HS-5 (cell line): Measurements from ENCODE around the gene UBE2D3.
"Not testable (repeated sequence)": the region's sequence is repeated elsewhere in the genome, so short reads cannot be mapped to it uniquely, and the experiment has no call there.

Source experiments
- DNase-seq: peaks from one replicate; pipeline ENCODE4 v3.0.0-alpha.2; 2012; ENCODE audit warnings: low read depth

UBE2D3 gene

DNA sequence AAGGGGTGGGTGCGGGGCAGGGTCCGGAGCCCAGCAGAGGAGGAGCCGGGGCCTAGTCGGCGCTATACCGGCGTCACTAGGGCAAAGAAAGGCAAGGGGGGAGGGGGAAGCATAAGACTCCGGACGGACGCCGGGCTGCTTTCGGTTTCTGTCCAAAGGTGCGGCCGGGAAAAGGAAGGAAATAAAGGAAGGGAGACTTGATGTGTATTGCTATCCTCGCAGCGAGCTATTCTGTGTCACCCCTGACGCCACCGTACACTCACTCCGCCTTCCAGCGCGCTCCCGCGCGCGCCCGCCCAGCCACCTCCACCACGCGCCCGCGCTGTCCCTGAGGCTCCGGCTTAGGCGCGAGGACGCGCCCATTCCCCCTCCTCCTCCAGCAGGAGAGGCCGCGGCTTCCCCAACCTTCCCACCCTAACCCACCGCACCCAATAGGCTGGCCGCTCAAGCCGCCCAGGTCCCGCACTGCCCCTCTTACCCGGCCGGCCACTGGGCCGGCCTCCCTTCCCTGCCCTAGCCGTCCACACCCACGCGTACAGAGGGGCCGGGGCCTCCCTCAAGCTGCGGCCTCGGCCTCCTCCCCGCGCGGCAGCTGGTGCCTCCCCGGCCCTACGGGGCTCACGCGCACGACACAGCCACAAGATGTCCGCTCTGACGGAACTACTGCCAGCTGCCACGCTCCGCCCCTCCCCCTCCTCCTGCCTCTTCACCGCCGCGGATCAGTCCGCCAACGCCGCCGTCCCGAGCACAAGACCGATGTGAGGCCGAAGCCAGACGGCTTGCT lies at the start of gene UBE2D3:
Gene UBE2D3, minus strand, starts transcription at position 662 of the 784 bp plus-strand sequence. CDS start 1,043 bp downstream, outside the sequence.
- DNase-seq = peak; percentile 67

DNA sequence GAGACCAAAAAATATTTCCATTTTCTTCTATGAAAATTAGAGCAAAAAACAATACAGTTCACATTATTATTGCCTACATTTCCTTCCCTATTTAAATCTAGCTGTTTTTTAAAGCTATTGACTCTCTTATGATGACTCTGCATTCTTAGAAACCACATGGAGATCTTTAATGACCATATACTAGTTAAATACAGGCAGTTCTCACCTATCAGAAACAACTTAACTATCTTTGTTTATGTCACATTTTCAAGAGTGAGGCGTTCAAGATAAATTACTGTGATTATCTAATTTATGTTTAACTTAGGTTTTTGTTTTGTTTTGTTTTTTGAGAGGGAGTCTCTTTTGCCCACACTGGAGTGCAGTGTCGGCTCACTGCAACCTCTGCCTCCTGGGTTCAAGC lies 44.4 kb upstream of the UBE2D3 start:
- no peak for DNase-seq

DNA sequence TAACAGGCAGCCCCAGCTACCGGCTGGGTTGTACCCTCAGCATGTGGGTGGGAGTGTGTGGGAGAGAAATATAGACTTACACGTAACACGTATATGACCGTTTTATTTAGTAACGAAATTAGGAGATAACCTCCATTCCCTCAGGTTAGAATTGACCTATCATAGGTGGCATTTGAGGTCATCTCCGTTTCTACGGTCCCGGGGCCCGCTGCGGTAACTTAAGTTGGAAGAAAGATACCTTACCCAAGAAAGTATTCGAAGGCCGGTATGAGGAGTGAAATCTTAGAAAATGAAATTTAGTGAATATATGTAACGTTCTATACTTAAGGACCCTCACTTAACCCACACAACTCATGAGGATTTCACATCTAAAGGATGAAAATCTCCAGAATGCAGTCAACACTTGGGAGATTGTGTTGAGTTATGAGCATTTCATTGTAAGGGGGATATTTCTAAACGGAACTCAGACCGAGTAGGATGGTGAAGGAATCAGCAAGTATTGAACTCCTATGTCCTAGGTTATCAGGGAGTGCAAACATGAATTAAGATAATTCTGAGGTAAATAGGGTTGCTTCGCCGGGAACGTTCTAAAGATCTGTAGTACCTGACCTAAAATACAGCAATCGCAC lies 42.3 kb upstream of the UBE2D3 start:
- DNase-seq = no peak

DNA sequence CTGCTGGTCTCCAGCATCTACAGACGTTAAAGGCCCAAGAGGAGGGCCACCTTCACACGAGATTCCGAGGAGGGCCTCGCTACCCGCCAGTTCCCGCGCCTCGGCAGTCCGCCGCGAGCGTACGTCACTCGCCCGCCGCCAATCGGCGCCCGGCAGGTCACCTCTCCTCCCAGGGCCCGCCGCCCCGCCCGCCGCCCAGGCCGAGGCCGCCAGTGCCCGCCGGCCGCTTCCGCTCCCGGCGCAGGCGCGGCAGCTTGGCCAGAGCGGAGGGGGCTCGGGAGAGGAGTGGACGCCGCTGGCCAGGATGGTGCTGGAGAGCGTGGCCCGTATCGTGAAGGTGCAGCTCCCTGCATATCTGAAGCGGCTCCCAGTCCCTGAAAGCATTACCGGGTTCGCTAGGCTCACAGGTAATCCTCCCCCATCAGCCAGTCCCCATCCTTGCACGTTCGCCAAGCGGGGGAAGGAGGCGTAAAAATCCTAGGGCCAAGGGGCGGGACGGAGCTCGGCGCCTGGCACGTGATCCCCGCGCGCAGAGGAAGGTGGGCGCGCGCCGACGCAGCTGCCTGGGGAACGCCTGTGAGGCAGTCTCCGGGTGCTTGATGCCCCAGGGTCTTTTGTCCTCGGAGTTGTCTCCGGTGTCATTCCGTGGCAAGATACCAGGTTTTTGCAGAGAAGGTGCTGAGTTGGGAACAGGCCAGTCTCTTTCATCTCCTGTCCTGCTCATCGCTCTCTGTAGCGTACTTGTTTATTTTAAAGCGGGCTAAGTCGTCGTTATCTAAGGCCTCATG lies 41.6 kb upstream of the UBE2D3 start, which contains the start of gene CISD2:
Gene CISD2, plus strand, starts transcription at position 212 of the 788 bp plus-strand sequence. Its CDS starts 93 bp downstream, at position 305.
- DNase-seq = peak; percentile 76

DNA sequence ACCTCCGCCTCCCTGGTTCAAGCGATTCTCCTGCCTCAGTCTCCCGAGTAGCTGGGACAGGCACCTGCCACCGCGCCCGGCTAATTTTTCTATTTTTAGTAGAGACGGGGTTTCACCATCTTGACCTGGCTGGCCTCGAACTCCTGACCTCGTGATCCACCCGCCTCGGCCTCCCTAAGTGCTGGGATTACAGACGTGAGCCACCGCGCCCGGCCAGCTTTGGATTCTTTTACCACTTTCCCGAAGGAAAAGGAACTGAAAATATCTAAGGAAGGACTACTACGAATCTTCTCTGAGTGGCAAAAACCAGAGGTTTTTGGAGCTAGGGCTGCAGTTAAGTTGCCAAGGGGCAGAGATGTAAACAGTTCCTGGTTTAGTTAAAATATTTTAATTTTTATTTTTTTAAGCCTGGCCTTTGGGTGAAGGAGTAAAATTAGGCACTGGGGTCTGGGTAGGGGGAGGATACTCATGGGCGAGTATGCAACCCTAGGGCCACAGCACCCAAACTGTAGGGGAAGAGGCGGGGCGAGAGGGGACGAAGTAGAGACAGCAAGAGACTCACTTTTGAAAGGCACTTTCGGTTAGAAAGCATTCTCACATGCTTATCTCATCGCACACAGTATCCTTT lies 40.9 kb upstream of the UBE2D3 start:
- no peak for DNase-seq

DNA sequence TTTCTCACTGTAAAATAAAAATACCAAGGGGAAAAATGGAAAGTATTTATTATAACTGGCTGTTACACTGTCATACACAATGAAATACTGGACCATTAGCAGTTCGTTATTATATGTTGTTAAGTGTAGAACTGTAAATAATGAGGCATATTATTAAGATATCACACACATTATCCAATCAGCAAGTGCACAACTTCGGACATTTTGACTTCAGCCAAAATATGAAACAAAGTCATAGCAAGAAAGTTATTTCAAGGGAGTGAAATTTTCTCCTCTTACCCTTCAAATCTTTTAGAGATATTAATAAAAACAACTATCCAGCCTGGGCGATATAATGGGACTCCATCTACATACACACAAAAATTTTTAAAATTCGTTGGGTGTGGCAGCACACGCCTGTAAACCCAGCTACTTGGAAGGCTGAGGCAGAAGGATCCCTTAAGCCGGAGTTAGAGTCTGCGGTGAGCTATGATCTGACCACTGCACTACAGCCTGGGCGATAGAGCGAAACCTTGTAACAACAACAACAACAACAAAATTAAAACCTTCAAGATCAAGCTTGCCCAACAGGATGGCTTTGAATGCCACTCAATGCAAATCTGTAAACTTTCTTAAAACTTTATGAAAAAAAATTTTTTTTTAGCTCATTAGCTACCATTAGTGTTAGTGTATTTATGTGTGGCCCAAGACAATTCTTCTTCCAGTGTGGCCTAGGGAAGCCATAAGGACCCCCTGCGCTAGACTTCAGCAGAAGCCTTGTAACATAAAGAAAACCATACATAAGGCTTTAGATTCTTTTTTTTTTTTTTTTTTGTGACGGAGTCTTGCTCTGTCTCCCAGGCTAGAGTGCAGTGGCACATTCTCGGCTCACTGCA lies 40.2 kb upstream of the UBE2D3 start:
- DNase-seq = no peak

DNA sequence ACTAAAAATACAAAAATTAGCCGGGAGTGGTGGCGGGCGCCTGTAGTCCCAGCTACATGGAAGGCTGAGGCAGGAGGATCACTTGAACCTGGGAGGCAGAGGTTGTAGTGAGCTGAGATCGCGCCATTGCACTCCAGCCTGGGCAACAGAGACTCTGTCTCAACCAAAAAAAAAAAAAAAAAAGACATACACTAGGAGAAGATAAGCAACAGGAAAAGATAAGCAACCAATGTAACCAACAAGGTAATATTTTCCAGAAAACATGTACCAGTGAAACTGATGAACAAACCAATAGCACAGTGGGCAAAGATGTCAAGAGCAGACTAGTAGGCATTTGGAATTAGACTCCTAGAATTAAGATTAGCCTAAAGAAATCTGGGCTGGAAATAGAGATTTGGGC lies 38.0 kb upstream of the UBE2D3 start:
- DNase-seq = not testable (repeated sequence)

DNA sequence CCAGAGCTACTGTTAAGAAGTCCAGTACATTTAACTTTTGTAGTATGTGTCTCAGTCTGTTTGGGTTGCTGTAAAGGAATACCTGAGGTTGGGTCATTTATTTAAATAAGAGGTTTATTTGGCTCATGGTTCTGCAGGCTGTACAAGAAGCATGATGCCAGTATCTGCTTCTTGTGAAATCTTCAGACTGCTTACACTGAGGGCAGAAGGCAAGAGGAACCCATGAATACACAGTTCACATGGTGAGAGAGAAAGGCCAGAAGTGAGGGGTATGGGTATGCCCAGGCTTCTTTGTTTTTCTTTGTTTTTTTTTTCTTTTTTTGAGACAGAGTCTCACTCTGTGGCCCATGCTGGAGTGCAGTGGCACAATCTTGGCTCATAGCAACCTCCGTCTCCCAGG lies 35.4 kb upstream of the UBE2D3 start:
- no peak for DNase-seq

DNA sequence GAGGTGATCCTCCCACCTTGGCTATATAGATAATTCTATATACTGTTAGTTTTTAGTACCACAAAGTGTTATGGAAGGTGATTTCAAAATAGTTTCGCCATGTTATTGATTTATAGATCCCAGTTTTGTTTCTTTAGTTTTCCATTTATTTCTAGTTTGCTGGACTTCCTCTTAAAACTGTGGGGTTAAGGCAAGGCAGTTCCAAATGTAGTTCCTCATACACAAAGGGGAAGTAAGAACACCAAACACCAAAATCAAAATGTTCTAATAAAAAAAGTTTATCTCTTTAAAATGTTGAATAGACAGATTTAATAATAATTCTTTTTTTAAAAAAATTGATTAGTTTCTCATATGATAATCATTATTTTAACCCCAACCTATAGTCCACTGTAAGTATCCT lies 34.7 kb upstream of the UBE2D3 start:
- DNase-seq = no peak

DNA sequence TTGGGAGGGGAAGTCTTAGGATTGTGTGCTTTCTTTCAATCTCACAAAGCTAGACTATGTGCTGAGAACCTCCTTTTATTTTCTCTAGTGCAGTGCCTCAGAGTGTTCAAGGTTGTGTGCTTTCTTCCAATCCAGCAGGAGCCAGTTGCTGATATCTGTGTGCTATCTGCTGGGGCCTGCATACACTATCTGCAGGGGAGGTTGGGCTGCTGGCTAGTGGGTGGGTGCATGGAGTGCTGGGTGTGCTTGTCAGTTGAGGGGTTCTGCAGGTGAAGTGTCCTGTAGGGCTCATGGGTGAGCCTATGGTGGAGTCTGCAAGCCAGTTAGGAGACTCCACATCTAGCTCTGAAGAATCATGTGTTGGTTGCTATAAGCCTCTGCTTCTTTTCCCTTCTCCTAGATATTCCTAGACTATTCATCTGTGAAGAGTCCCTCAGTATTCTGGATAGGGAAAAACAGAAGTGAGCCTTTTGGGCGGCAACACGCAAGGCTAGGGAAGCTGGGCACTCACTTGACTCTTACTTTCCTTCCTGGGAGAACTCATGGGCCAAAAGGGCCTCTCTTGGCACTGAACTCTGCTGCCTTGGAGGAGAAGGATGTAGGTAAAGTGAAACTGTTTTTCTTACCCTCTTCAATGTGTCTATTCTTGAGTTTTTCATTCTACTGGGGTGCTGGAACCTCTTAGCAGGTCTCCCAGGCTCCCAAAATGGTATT lies 33.4 kb upstream of the UBE2D3 start:
- no peak for DNase-seq

DNA sequence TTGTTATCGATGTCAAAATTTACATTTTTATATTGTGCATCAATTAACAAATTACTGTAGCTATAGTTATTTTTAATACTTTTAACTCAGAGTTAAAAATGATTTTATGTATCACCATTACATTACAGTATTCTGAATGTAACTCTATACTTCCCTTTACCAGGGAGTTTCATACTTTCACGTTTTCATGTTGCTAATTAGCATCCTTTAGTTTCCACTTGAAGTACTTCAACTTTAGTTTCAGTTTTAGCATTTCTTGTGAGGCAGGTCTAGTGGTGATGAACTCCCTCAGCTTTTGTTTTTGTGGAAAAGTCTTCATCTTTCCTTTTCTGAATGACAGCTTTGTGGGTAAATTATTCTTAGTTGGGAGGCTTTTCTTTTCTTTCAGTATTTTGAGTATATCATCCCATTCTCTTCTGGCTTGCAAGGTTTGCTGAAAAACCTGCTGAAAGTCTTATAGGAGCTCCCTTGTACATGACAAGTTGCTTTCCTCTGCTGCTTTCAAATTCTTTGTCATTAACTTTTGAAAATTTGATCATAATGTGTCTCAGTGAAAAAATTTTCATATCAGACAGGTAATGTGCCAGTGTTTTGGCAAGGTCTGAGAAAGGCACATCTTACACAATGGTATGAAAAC lies 31.6 kb upstream of the UBE2D3 start:
- no peak for DNase-seq

DNA sequence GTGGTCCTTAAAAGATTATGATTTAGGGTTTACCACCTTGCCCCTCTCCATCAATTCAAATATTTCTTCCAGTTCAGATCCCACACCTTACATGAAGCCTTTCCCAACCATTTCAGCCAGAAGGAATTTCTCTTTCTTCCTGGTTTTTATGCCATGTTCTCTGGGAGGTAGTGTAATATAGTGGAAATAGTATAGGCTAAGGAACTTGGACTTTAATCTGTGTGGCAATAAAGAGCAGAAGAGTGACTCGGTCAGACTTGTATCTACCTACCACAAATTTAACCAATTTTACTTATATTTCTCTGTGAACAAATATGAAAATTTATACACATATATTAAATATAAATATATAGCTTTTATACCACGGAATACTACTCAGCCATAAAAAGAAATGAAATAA lies 23.0 kb upstream of the UBE2D3 start:
- no peak for DNase-seq

DNA sequence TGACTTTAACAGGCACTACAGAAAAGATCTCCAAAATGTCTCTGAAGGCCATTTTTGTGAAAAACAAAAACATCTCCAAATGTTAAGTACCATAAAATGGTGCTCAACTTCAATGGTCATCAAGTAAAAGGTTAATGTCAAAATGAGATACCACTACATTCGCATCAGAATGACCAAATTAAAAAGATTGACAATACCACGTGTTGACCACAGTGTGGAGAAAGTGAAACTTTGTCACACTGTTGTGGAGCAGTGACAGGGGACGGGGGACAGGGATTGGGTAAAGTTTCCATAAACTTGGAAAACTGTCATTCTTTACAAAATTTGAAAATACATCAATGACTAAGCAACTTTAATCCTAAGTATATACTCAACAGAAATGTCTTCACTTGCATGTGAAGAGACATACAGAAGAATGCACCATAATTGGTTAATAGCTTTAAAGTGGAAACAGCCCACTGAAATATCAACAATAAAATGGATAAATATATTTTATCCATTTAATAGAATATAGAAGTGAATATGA lies 22.3 kb upstream of the UBE2D3 start:
- DNase-seq = no peak

DNA sequence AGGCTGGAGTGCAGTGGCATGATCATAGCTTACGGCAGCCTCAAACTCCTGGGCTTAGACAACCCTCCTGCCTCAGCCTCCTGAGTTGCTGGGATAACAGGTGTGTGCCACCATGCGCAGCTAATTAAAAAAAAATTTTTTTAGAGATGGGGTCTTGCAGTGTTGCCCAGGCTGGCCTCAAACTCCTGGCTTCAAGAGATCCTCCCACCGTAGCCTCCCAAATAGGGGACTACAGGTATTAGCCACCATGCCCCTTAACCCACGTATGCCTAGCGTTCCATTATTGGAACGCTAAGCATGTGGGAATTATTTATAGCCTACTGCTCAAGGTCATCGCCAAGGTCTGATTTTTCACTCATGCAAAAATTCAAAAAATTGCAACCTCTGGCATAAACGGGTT lies 20.3 kb upstream of the UBE2D3 start:
- DNase-seq = no peak

DNA sequence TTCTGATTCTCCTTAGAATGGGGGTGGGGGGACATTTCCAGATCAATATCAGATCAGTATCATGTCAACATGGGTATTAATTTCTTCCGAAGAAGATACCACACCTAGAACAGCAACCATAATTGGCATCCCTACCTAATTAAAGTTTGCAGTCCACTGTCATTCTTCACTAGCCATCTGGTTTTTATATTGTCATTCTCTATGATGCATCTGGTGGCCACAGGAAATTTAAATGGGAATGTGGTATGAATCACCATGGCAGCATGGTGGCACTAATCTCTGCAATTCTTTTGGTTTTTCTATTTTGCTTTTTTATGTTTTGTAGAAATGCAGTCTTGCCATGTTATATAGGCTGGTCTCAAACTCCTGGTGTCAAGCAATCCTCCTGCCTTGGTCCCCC lies 16.6 kb upstream of the UBE2D3 start:
- no peak for DNase-seq

DNA sequence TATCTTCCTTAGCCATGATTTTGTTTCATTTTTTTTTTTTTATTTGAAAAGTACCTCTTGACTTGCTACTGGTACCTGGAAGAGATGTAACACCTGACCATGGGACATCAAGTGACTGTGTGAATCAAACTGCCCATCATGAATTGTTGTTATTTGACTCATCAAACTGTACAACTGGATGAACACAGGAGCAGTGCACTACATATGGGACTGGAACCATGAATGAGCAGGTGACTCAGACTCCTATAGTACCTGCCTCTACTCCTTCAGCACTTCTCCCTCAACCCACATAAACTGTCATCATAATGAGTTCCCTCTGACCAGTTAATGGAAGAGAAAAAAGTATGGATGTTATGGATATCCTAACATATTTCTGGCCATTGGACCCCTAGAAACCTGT lies 15.9 kb upstream of the UBE2D3 start:
- no peak for DNase-seq

DNA sequence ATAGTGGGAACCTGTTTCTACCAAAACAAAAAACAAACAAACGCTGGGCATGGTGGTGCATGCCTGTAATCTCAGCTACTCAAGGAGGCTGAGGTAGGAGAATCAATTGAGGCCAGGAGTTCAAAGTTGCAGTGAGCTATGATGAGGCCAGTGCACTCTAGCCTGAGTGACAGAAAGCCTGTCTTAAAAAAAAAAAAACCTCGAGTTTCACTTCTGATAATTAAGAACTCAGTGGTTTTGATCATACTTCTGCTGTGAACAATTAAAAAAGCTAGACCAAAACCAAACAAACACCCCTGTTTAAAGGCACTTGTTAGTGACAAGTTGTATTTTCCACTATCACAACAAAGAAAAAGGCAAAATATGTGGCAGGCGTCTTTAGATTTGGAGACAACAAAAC lies 15.0 kb upstream of the UBE2D3 start:
- no peak for DNase-seq

DNA sequence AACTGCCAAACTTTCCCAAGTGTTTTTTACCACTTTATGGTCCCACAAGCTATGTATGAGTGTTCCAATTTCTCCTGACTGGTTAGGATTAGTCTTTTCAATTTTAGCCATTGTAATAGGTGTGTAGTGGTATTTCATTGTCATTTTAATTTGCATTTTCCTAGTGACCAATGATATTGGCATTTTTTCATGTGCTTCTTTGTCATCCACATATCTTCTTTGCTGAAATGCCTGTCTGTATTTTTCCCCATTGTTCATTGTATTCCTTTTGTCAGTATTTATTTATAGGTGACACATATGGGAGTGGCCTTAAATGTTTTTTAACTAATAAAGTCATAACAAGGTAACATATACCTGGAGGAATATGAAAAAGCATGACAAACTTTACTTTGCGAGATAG lies 9.2 kb upstream of the UBE2D3 start:
- no peak for DNase-seq

DNA sequence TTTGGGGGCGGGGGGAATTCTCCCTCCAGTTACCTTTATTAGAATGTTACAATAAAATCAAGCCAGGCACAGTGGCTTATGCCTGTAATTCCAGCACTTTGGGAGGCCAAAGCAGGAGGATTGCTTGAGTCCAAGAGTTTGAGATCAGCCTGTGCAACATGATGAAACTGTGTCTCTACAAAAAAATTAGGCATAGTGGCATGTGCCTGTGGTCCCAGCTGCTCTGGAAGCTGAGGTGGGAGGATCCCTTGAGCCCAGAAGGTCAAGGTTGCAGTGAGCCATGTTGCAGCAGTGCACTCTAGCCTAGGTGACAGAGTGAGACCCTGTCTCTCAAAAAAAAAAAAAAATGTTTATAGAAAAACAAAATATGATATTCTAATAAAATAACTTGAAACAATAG lies 5.3 kb upstream of the UBE2D3 start:
- no peak for DNase-seq

DNA sequence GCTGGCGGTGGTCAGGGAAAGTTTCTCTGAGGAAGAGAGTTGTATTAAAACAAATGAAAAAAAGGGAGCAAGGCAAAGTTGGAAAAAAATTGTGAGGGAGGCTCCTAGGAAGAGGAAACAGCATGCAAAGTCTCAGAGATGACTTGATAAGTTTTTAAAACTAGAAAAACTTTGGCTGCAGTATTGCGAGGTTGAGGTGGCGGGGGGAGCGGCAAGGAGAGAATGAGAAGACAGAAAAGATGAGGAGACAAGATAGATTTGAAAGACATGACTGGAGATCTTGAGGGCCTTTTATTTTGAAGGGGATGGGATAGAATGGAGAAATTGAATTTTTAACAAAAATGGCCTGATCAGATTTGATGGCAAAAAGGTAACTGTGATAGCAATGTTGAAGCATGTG lies 4.8 kb upstream of the UBE2D3 start:
- DNase-seq = no peak
